PFSK-1 (cell line): Measurements from ENCODE around the gene WDR70.

Experiments
- FOXP2 ChIP-seq: optimal IDR thresholded peaks from 2 replicates; pipeline ENCODE3; 2011; ENCODE audit warnings: borderline replicate concordance, control low read depth, inconsistent platforms; ENCODE audit not compliant: insufficient read depth; ENCODE audit errors: extremely low read length, extremely low read depth
- POLR2AphosphoS5 ChIP-seq: IDR thresholded peaks from 2 replicates; pipeline ENCODE4 v1.6.1; 2012; ENCODE audit warnings: low read depth, mild to moderate bottlenecking, control low read depth, low read length, moderate library complexity
- SIN3A ChIP-seq: IDR thresholded peaks from 2 replicates; pipeline ENCODE4 v1.6.1; 2012; ENCODE audit warnings: mild to moderate bottlenecking, low read length, moderate library complexity, borderline replicate concordance; ENCODE audit not compliant: insufficient read depth
- TAF1 ChIP-seq: IDR thresholded peaks from 2 replicates; pipeline ENCODE4 v1.6.1; 2012; ENCODE audit warnings: low read length, control low read depth, borderline replicate concordance; ENCODE audit not compliant: insufficient read depth
- TF ChIP-seq, protein P1 (sequence below), 2 experiments: IDR thresholded peaks; 2 replicates each; pipeline versions ENCODE4 v1.6.1 to v1.8.0; 2011 to 2012; ENCODE audit warnings: low read depth in 2 of 2, low read length in 2 of 2, control low read depth in 1 of 2, inconsistent platforms in 1 of 2, mild to moderate bottlenecking in 1 of 2, moderate library complexity in 1 of 2; ENCODE audit not compliant: insufficient read depth in 1 of 2

DNA sequence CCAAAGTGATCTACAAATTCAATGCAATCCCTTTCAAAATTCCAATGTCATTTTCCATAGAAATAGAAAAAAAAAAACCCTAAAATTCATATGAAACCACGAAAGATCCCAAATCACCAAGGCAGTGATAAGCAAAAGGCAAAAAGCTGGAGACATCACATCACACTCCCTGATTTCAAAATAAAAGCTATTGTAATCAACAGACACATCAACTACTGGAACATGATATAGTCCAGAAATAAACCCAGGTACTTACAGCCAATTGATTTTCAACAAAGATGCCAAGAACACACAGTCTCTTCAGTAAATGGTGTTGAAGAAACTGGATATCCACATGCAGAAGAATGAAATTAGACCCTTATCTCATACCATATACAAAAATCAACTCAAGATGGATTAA lies 224.0 kb downstream of the WDR70 start:
- TF ChIP-seq, protein P1, sequence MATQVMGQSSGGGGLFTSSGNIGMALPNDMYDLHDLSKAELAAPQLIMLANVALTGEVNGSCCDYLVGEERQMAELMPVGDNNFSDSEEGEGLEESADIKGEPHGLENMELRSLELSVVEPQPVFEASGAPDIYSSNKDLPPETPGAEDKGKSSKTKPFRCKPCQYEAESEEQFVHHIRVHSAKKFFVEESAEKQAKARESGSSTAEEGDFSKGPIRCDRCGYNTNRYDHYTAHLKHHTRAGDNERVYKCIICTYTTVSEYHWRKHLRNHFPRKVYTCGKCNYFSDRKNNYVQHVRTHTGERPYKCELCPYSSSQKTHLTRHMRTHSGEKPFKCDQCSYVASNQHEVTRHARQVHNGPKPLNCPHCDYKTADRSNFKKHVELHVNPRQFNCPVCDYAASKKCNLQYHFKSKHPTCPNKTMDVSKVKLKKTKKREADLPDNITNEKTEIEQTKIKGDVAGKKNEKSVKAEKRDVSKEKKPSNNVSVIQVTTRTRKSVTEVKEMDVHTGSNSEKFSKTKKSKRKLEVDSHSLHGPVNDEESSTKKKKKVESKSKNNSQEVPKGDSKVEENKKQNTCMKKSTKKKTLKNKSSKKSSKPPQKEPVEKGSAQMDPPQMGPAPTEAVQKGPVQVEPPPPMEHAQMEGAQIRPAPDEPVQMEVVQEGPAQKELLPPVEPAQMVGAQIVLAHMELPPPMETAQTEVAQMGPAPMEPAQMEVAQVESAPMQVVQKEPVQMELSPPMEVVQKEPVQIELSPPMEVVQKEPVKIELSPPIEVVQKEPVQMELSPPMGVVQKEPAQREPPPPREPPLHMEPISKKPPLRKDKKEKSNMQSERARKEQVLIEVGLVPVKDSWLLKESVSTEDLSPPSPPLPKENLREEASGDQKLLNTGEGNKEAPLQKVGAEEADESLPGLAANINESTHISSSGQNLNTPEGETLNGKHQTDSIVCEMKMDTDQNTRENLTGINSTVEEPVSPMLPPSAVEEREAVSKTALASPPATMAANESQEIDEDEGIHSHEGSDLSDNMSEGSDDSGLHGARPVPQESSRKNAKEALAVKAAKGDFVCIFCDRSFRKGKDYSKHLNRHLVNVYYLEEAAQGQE (IDR thresholded peaks at IDR 0.05; ENCODE audit: insufficient read depth in 1 of 2, low read depth in 2 of 2, low read length in 2 of 2) = no peak
- TF ChIP-seq POLR2AphosphoS5 (no peak), TAF1 (no peak), SIN3A (no peak), FOXP2 (no peak)
